K562 (cell line): ENCODE measurements around the gene POLR3A. TPM values are rescaled to one million over a fixed set of nuclear protein-coding genes. Genes with fewer than 3 reads are reported as not detected.
A peak's percentile ranks its signal among the peaks of the same experiment; 100 is the strongest.

Experiments used
- EHMT2 ChIP-seq: fragments of 450-650 bp; IDR thresholded peaks from 2 replicates; pipeline ENCODE4 v1.6.1; 2018; ENCODE audit warnings: antibody characterized with exemption
- GTF2F1 ChIP-seq: IDR thresholded peaks from 2 replicates; pipeline ENCODE4 v1.6.1; 2011; ENCODE audit warnings: low read depth, low read length, improper control_type of control experiment
- HBP1 ChIP-seq: fragments of 450-650 bp; formaldehyde crosslinking; IDR thresholded peaks from 2 replicates; pipeline ENCODE4 v1.4.0; 2022; ENCODE audit warnings: missing genetic modification characterization
- HOXB6 ChIP-seq: fragments of 250-450 bp; sonication (Bioruptor Pico); IDR thresholded peaks from 2 replicates; pipeline ENCODE4 v1.5.1; 2022; ENCODE audit warnings: mild to moderate bottlenecking, borderline replicate concordance
- NRF1 ChIP-seq, 2 experiments: fragments of 450-650 bp; IDR thresholded peaks in 1 of 2; conservative IDR thresholded peaks in 1 of 2; 2 replicates each; pipeline ENCODE4 v1.6.1; 2014; ENCODE audit warnings: mild to moderate bottlenecking in 2 of 2
- POLR2AphosphoS5 ChIP-seq: IDR thresholded peaks from 2 replicates; pipeline ENCODE4 v1.6.1; 2011; ENCODE audit warnings: mild to moderate bottlenecking, low read depth, low read length, moderate library complexity; ENCODE audit not compliant: control insufficient read depth, insufficient read depth
- RREB1 ChIP-seq: fragments of 250-450 bp; sonication (Bioruptor Pico); IDR thresholded peaks from 2 replicates; pipeline ENCODE4 v1.4.0; 2020
- VEZF1 ChIP-seq: fragments of 200-800 bp; sonication (Bioruptor generic); IDR thresholded peaks from 2 replicates; pipeline ENCODE4 v1.6.1; 2017; ENCODE audit warnings: missing genetic modification characterization, missing compliant biosample characterization
- ZFP91 ChIP-seq: sonication (generic); formaldehyde crosslinking; IDR thresholded peaks from 2 replicates; pipeline ENCODE4 v1.8.0; 2022; ENCODE audit warnings: mild to moderate bottlenecking, missing genetic modification reagents
- ZNF384 ChIP-seq: IDR thresholded peaks from 2 replicates; pipeline ENCODE4 v1.6.1; 2012; ENCODE audit warnings: low read depth, low read length, improper control_type of control experiment
- ZNF436 ChIP-seq: fragments of 250-450, 450-650 bp; sonication (Bioruptor Pico); formaldehyde crosslinking; IDR thresholded peaks from 2 replicates; pipeline ENCODE4 v1.7.0; 2020; ENCODE audit warnings: mild to moderate bottlenecking
- ZNF589 ChIP-seq: fragments of 200-800 bp; sonication (Bioruptor generic); IDR thresholded peaks from 2 replicates; pipeline ENCODE4 v1.6.1; 2016; ENCODE audit warnings: low read depth, missing genetic modification characterization, missing compliant biosample characterization
- ZNF76 ChIP-seq: fragments of 250-450 bp; sonication (Bioruptor Pico); IDR thresholded peaks from 2 replicates; pipeline ENCODE4 v1.4.0; 2020; ENCODE audit warnings: mild to moderate bottlenecking, moderate library complexity, borderline replicate concordance
- ZNF766 ChIP-seq: fragments of 200-800 bp; sonication (Bioruptor generic); conservative IDR thresholded peaks from 2 replicates; pipeline ENCODE4 v1.6.1; 2016; ENCODE audit warnings: missing genetic modification characterization, missing compliant biosample characterization
- polyA plus RNA-seq, 8 experiments: library from polyadenylated mRNA; depleted of rRNA in 4 of 8; stranded (reverse) in 5 of 8; unstranded in 3 of 8; fragments of >200 nt; fragmentation: Nextera tagmentation in 2 of 8; fragmentation: Illumina TruSeq in 1 of 8; extraction: Ambion mirVana in 2 of 8; extraction: Trizol in 1 of 8; gene quantifications; 2 replicates each; pipeline versions ENCODE4 v1.2.1 to v1.2.3, GENCODE V29; 2011 to 2014; ENCODE audit warnings: inconsistent platforms in 1 of 8, missing spikeins in 1 of 8
- total RNA-seq, 7 experiments: library from RNA; depleted of rRNA in 6 of 7; stranded (reverse); fragments of >200 nt in 6 of 7; fragmentation: Illumina TruSeq in 2 of 7; extraction: Trizol in 2 of 7; gene quantifications; 2 replicates each; pipeline versions ENCODE4 v1.2.1 to v1.2.3, GENCODE V29; 2011 to 2021; ENCODE audit warnings: low replicate concordance in 1 of 7

POLR3A gene
- total and polyA plus RNA-seq, 9 of the 15 experiments (the other 6 are each of a cell fraction or from before 2014, with no cell fraction given) = 14.9 to 37.0 (median 26.7) TPM

- 0 out of 2 replicates have a peak, but pooled peaks have one; percentile 55 for TF ChIP-seq HBP1 (CRISPR knock-in tag)
- peak; percentile 96 for TF ChIP-seq VEZF1
- no peak; the same call in 1 of the 2 replicates for TF ChIP-seq ZNF76 (CRISPR knock-in tag)
- TF ChIP-seq ZNF589 (CRISPR knock-in tag) = peak; percentile 91
- TF ChIP-seq POLR2AphosphoS5 = peak; percentile 73
- TF ChIP-seq GTF2F1 = no peak; the same call in 1 of the 2 replicates
- TF ChIP-seq HOXB6 (CRISPR knock-in tag) = no peak
- TF ChIP-seq ZNF384 = peak; percentile 94
- TF ChIP-seq EHMT2 = peak; percentile 23; the same call in 1 of the 2 replicates
- TF ChIP-seq ZNF766 = peak; percentile 82
- TF ChIP-seq RREB1 = no peak
- TF ChIP-seq ZNF436 (CRISPR knock-in tag) = no peak
- TF ChIP-seq ZFP91 (CRISPR knock-in tag) = no peak
- TF ChIP-seq NRF1 (conservative IDR thresholded peaks at IDR 0.05 in 1 of 2, IDR thresholded peaks at IDR 0.05 in 1 of 2) = 0 out of 4 replicates have a peak, but pooled peaks of 1 of the 2 experiments have one; percentile 36
Measured at GRCh38 chr10:77970869-77971803, 58.2 kb downstream of the POLR3A start (continued).
